Muscle of leg (tissue), 11 donors: Measurements from ENCODE around the gene GGT5. TPM values are rescaled to one million over a fixed set of nuclear protein-coding genes. Genes with fewer than 3 reads are reported as not detected.
A peak's percentile ranks its signal among the peaks of the same experiment; 100 is the strongest.

Experiments used
- DNase-seq: peaks from one replicate; pipeline ENCODE4 v3.0.0; 2013
- H3K27ac ChIP-seq: one replicate; pipeline ENCODE4 v1.5.1; 2013; ENCODE audit warnings: mild to moderate bottlenecking, low read length, control low read depth
- H3K27me3 ChIP-seq: one replicate; pipeline ENCODE4 v1.6.1; 2013; ENCODE audit warnings: low read length; ENCODE audit not compliant: control insufficient read depth, insufficient read depth
- H3K36me3 ChIP-seq: one replicate; pipeline ENCODE4 v1.6.1; 2013; ENCODE audit warnings: low read length; ENCODE audit not compliant: control insufficient read depth, insufficient read depth
- H3K4me1 ChIP-seq: one replicate; pipeline ENCODE4 v1.6.1; 2013; ENCODE audit warnings: low read length; ENCODE audit not compliant: control insufficient read depth, insufficient read depth
- H3K4me3 ChIP-seq: one replicate; pipeline ENCODE4 v1.5.1; 2013; ENCODE audit warnings: low read length, control low read depth
- H3K9me3 ChIP-seq: replicated peaks from 2 replicates; pipeline ENCODE4 v1.6.1; 2013; ENCODE audit warnings: low read depth, low read length; ENCODE audit not compliant: control insufficient read depth
- WGBS: methylation state at CpG from one replicate; pipeline ENCODE4 v1.1.5; 2013; ENCODE audit warnings: missing lambda C conversion rate; ENCODE audit not compliant: insufficient coverage; 5-methylcytosine and 5-hydroxymethylcytosine counted together
- polyA plus RNA-seq, 8 donors: library from polyadenylated mRNA; unstranded; fragments of 120-200 nt; gene quantifications; one replicate each; pipeline versions ENCODE4 v1.2.1 to v1.2.3, GENCODE V29; 2013; ENCODE audit warnings: inconsistent platforms in 1 of 8, low replicate concordance in 1 of 8; ENCODE audit not compliant: insufficient read length in 8 of 8, insufficient read depth in 1 of 8
- total RNA-seq: library from RNA; stranded (reverse); fragments of 120-200 nt; gene quantifications from one replicate; pipeline ENCODE4 v1.2.4, GENCODE V29; 2013

Gene GGT5
- total and polyA plus RNA-seq, 9 donors, result 3.4 to 14.9 (median 12.5) TPM

DNA sequence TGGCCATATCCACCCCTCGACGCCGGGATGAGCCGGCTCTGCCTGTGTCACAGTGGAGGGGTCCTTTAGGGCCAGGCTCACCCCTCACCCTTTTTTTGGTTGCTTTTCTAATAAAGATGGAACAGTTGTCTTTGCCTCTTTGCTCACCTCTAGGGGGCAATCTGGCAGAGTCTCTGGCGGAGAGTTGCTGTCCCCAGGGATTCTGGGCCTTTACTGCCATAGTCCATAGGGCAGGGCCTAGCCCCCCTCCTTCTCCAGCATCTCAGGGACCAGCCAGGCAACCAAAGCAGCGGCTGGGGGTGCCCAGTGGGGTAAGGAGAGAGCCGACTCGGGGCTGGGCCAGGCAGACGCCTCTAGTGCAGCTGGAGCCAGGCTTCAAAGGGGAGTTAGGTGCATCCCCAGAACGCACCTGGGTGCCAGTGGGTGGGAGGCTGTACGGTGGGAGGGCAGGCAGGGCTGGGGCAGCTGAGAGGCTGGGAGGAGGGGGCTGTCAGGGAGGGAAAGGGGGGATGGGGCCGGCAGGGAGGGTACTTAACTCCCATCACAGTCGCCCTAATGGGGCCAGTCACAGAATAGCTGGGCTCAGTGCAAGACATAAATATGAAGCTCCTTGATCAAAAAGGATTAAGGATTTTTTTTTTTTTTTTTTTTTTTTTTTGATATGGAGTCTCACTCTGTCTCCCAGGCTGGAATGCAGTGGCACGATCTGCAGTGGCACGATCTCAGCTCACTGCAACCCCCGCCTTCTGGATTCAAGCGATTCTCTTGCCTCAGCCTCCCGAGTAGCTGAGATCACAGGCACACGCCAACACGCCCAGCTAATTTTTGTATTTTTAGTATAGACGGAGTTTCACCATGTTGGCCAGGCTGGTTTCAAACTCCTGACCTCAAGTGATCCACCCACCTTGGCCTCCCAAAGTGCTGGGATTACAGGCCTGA, 66.1 kb downstream of the GGT5 start:
- H3K27ac ChIP-seq, result no peak overlapping the region
- H3K27me3 ChIP-seq, result no peaks in the 10 kb centered on the region
- WGBS, result 66% methylated on average over 11 of the region's 21 CpGs
- H3K9me3 ChIP-seq, result no peaks in the 10 kb centered on the region
- peaks cover 42% of the 10 kb centered on the region for H3K4me1 ChIP-seq
- DNase-seq, result no peak
- H3K4me3 ChIP-seq, result no peak overlapping the region
- H3K36me3 ChIP-seq, result peaks cover 33% of the 10 kb centered on the region

DNA sequence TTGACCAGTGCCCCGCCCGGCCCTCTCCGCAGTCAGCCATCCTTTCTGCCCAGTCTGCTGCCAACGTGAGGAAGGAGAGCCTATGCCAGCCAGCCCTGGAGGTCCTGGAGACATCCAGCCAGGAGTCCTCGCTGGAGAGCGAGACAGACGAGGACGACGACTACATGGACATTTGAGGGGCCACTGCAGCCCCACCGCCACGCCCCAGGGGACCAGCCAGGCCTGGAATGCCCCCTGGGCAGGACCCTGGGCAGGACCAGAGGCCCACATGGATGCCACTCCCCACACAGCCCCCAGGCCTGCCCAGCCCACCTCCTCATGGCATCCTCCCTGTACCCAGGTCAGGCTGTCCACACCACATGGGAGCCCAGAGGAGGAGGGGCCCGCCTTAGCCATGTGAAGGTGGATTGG, 66.9 kb downstream of the GGT5 start:
- H3K9me3 ChIP-seq, result no peaks in the 10 kb centered on the region
- H3K4me1 ChIP-seq, result peaks cover 42% of the 10 kb centered on the region
- WGBS, result 81% methylated on average over 9 of the region's 12 CpGs
- H3K4me3 ChIP-seq, result no peak overlapping the region
- peaks cover 37% of the 10 kb centered on the region for H3K36me3 ChIP-seq
- no peaks in the 10 kb centered on the region for H3K27me3 ChIP-seq
- H3K27ac ChIP-seq, result no peak overlapping the region
- no peak for DNase-seq

DNA sequence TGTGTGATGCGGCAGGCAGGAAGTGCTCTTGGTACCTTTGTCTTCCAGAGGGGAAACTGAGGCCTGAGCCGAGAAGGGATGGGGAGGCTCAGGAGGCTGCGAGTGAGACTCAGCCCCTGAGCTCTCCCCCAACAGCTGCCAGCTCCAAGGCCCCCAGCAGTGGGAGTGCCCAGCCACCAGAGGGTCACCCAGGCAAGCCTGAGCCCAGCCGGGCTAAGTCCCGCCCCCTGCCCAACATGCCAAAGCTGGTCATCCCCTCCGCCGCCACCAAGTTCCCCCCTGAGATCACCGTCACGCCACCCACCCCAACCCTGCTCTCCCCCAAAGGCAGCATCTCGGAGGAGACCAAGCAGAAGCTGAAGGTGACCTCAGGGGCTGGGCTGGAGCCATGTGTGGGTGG, 67.4 kb downstream of the GGT5 start:
- H3K36me3 ChIP-seq, result peaks cover 43% of the 10 kb centered on the region
- H3K27ac ChIP-seq, result no peak overlapping the region

DNA sequence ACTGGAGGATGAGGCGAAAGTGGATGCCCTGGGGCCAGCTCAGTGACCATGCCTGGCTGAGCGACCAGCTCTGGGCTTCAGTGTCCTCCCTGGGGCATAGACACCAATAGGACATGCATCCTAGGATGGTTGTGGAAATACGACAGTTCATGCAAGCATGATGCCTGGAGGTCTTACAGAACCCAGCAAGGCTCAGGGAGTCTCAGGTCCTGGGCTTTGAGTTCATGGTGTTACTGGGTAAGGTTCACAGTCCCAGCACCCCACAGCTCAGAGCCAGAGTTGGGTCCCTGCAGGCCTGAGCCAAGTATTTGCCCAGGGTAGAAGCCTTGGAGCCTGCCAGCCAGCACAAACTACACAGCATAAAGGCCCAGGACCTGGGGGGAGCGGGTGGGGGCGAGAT, 67.8 kb downstream of the GGT5 start:
- DNase-seq, result no peak
- Histone ChIP-seq H3K4me1 (peaks cover 36% of the 10 kb centered on the region), H3K9me3 (no peaks in the 10 kb centered on the region), H3K27me3 (no peaks in the 10 kb centered on the region), H3K4me3 (no peak overlapping the region), H3K36me3 (peaks cover 47% of the 10 kb centered on the region), H3K27ac (peak overlapping the region; percentile 51)
- 91% methylated on average over 4 of the region's 5 CpGs for WGBS

More for the DNA sequence above, 67.4 kb downstream of the GGT5 start:
- WGBS, result 91% methylated on average over 4 of the region's 10 CpGs
- DNase-seq, result no peak
- Histone ChIP-seq H3K4me3 (no peak overlapping the region), H3K9me3 (no peaks in the 10 kb centered on the region), H3K27me3 (no peaks in the 10 kb centered on the region), H3K4me1 (peaks cover 40% of the 10 kb centered on the region)

DNA sequence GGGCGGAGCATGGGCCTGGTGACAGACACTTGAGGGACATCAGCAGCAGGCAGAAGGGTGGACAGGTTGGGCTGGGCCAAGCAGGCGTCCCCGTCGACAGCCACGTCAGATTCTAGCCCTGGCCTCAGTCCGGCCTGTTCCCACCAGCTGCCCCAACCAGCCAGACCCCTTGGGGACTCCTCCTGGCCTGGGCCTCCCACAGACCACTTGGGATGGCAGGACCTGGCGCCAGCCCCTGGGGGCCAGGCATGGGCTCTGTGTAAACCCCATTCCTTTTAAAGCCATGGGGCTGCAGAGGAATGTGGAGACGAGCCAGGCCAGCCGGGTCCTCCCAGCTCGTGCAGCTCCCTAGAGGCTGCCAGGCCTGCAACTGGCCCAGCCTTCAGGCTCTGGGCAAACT, 68.3 kb downstream of the GGT5 start:
- H3K36me3 ChIP-seq, result peaks cover 51% of the 10 kb centered on the region
- 71% methylated on average over 10 of the region's 10 CpGs for WGBS
- H3K4me3 ChIP-seq, result no peak overlapping the region
- peaks cover 32% of the 10 kb centered on the region for H3K4me1 ChIP-seq
- peak overlapping the region; percentile 51 for H3K27ac ChIP-seq
- DNase-seq, result no peak
- no peaks in the 10 kb centered on the region for H3K27me3 ChIP-seq
- H3K9me3 ChIP-seq, result no peaks in the 10 kb centered on the region

DNA sequence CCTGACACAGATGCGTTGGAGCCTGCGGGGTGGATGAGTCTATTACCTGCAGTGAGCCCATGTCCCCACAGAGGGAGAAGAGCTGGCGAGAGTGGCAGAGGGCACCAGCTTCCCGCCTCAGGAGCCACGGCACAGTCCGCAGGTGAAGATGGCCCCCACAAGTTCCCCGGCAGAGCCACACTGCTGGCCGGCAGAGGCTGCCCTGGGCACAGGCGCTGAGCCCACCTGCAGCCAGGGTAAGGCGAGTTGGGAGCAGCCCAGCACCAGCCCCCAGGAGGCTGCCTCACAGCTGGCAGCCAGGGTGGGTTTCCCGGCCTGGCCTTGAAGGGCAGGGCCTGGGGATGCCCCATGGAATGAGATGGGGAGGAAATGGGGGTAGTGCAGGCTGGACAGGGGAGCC, 68.8 kb downstream of the GGT5 start:
- Histone ChIP-seq H3K4me1 (peaks cover 29% of the 10 kb centered on the region), H3K36me3 (peaks cover 57% of the 10 kb centered on the region)

DNA sequence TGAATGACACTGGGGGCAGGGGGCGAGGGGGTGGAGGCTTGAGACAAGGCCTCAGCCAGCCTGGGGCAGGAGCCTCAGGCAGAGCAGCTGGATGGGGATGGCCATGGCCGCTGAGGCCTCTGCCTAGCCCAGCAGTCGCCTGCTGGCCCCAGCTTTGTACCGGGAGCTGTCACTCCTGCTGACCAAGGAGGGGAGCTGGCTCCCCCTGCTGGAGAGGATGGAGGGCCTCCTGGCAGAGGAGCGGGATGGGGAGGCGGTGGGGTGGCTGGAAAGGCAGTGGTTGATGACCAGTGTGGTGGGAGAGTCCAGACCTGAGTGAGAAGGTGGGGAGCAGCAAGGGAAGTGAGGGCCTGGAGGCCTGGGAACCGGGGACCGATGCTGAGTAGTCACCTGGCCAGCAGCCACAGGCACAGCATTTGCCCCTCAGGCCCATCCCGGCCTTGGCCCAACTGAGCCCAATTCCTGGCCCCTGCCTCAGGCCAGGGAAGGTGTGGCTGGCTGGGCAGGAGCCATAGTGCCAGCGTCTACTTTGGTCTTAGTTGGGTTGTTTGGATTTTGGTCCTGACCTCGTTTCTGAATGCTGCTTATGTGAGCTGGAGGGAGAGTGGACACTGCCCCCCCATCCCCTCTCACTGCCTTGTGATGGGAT, 69.6 kb downstream of the GGT5 start:
- WGBS, result 42% methylated on average over 7 of the region's 11 CpGs
- H3K9me3 ChIP-seq, result no peaks in the 10 kb centered on the region
- peak; percentile 79 for DNase-seq
- no peak overlapping the region for H3K4me3 ChIP-seq
- no peaks in the 10 kb centered on the region for H3K27me3 ChIP-seq
- H3K4me1 ChIP-seq, result peaks cover 29% of the 10 kb centered on the region
- H3K36me3 ChIP-seq, result peaks cover 64% of the 10 kb centered on the region
- H3K27ac ChIP-seq, result no peak overlapping the region

More for the DNA sequence above, 68.8 kb downstream of the GGT5 start:
- H3K4me3 ChIP-seq, result no peak overlapping the region
- no peaks in the 10 kb centered on the region for H3K27me3 ChIP-seq
- H3K27ac ChIP-seq, result peak overlapping the region; percentile 42
- 93% methylated on average over 11 of the region's 11 CpGs for WGBS
- H3K9me3 ChIP-seq, result no peaks in the 10 kb centered on the region
- DNase-seq, result no peak

DNA sequence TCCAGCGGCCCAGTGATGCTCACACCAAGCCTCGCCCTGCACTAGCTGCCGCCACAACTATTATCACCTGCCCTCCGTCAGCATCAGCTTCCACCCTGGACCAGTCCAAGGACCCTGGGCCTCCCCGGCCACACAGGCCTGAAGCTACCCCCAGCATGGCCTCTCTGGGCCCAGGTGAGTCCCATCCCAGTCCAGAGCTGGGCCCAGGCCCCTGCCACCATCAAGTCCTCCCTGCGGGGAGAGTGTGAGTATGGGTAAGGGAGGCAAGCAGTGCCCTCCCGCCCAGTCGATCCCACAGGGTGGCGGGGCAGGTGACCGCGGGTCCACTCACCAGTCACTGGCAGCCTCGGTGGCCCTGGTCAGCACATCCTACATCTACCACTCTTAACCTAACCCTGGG, 73.1 kb downstream of the GGT5 start:
- Histone ChIP-seq H3K9me3 (no peaks in the 10 kb centered on the region), H3K27ac (no peak overlapping the region), H3K27me3 (no peaks in the 10 kb centered on the region), H3K36me3 (peaks cover 78% of the 10 kb centered on the region), H3K4me3 (no peak overlapping the region), H3K4me1 (peaks cover 22% of the 10 kb centered on the region)
- DNase-seq, result no peak
- WGBS, result 88% methylated on average over 3 of the region's 12 CpGs

DNA sequence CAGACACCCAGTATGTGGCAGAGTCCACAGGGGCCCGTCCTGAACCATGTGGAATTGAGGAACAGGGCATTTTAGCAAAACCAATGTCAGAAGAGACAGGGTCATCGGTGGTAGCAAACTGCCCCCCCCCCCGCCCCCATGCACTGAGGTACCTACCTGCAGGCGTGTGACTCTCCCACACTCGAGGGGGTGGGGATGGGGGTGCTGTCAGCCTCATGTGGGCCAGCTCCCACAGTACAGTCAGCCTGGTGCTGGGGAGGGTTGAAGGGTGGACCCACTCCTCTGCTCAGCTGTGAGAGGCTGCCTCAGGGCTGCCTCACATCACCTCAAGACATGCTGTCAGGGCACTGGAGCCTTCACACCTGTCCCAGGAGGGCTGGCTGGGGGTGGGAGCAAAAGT, 74.2 kb downstream of the GGT5 start:
- Histone ChIP-seq H3K9me3 (no peaks in the 10 kb centered on the region), H3K27me3 (no peaks in the 10 kb centered on the region), H3K4me3 (no peak overlapping the region), H3K4me1 (peaks cover 16% of the 10 kb centered on the region), H3K36me3 (peaks cover 79% of the 10 kb centered on the region), H3K27ac (no peak overlapping the region)
- no CpG with 5 or more reads among the region's 5 CpGs for whole genome bisulfite sequencing
- DNase-seq, result no peak

DNA sequence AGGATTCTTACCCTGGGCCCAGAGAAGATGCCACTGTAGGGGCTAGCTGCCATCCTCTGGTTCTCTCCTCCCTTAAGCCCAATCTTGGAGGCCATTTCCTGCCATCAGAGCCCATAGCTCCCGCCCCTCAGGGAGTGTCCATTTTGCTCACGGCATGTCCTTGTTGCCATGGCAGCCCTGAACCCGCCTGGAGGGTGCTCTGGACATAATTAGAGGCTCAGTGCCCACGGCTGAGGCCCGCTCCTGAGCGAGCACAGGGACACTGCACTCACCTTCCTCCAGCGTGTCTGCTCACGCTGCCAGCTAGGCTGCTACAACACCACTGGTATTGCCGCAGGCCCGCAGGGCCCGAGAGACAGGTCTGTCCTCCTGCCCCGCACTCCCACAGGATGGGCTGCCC, 74.7 kb downstream of the GGT5 start:
- no peaks in the 10 kb centered on the region for H3K9me3 ChIP-seq
- DNase-seq, result no peak
- H3K27ac ChIP-seq, result no peak overlapping the region
- H3K27me3 ChIP-seq, result no peaks in the 10 kb centered on the region
- H3K36me3 ChIP-seq, result peaks cover 83% of the 10 kb centered on the region
- no peak overlapping the region for H3K4me3 ChIP-seq
- WGBS, result 53% methylated on average over 12 of the region's 12 CpGs
- peaks cover 19% of the 10 kb centered on the region for H3K4me1 ChIP-seq
